Kidney (tissue), 14 donors: Measurements from ENCODE around the gene TTC1. TPM values are rescaled to one million over a fixed set of nuclear protein-coding genes. Genes with fewer than 3 reads are reported as not detected.

Experiments
- DNase-seq, 5 donors: peaks; one replicate each; pipeline ENCODE4 v3.0.0-alpha.2; 2013 to 2020
- FAIRE-seq: peaks from 2 replicates; lab custom pipeline; 2012; peaks lifted over from hg19 to GRCh38; lab: Jason Lieb, UNC
- H3K27ac ChIP-seq, 2 donors: one replicate each; pipeline ENCODE4 v1.7.0; 2013; ENCODE audit warnings: low read depth in 2 of 2, low read length in 2 of 2, inconsistent platforms in 1 of 2
- H3K27me3 ChIP-seq: one replicate; pipeline ENCODE4 v1.7.1; 2013; ENCODE audit warnings: low read length, inconsistent platforms; ENCODE audit not compliant: control insufficient read depth, insufficient read depth
- H3K36me3 ChIP-seq, 3 donors: one replicate each; pipeline versions ENCODE4 v1.7.0 to v1.7.1; 2013; ENCODE audit warnings: low read length in 3 of 3, control low read depth in 1 of 3, inconsistent platforms in 1 of 3; ENCODE audit not compliant: insufficient read depth in 3 of 3, control insufficient read depth in 2 of 3
- H3K4me1 ChIP-seq, 3 donors: one replicate each; pipeline versions ENCODE4 v1.7.0 to v1.7.1; 2013; ENCODE audit warnings: low read length in 3 of 3, inconsistent platforms in 1 of 3, low read depth in 1 of 3; ENCODE audit not compliant: control insufficient read depth in 2 of 3, insufficient read depth in 2 of 3
- H3K4me3 ChIP-seq, 3 donors: one replicate each; pipeline versions ENCODE4 v1.7.0 to v1.8.1; 2013; ENCODE audit warnings: low read length in 3 of 3, control low read depth in 1 of 3, inconsistent platforms in 1 of 3
- H3K9ac ChIP-seq, 3 donors: one replicate each; pipeline versions ENCODE4 v1.7.0 to v1.7.1; 2013; ENCODE audit warnings: low read length in 3 of 3, control low read depth in 1 of 3, inconsistent platforms in 1 of 3
- H3K9me3 ChIP-seq, 3 donors: one replicate each; pipeline versions ENCODE4 v1.7.0 to v1.7.1; 2013; ENCODE audit warnings: low read length in 3 of 3, control low read depth in 1 of 3, inconsistent platforms in 1 of 3; ENCODE audit not compliant: control insufficient read depth in 2 of 3, insufficient read depth in 1 of 3
- CTCF ChIP-seq: IDR thresholded peaks from 3 replicates; pipeline ENCODE4 v1.5.1; 2012; ENCODE audit warnings: mild to moderate bottlenecking, moderate library complexity, borderline replicate concordance; ENCODE audit not compliant: insufficient read depth; ENCODE audit errors: extremely low read depth
- intact Hi-C: fragments of 100-400 bp; cut with DNase I; formaldehyde crosslinking; loops from one replicate; pipeline ENCODE4 v1.11.1; 2022
- polyA plus RNA-seq: library from polyadenylated mRNA; stranded (reverse); fragments of 350-450 nt; fragmentation: Illumina TruSeq; extraction: RNeasy Lipid Tissue Mini Kit (QIAGEN cat#74804); gene quantifications from one replicate; pipeline ENCODE4 v1.2.3, GENCODE V29; 2014; ENCODE audit warnings: low read depth, low replicate concordance; ENCODE audit not compliant: insufficient read depth
- total RNA-seq: library from RNA; stranded (reverse); fragmentation: NEBNext Ultra II Directional; extraction: Animal tissue kit (Norgen Biotek cat#: 25700); gene quantifications from one replicate; pipeline ENCODE4 v1.2.1, GENCODE V29; 2021
- donor health status: control.
- donor health status: control.
- donor health status: control.
- donor health status: control.
- donor health status: control.
- donor health status: DM: yes; HTN: yes; CAD: no.
- donor health status: Normal renal cell carcinoma (clear cell type).

Gene TTC1
- total and polyA plus RNA-seq, 2 donors from 2014 or later: 41.4 to 94.4 TPM

- Histone ChIP-seq H3K9me3 (peaks cover 0 to 5% (median 2%) of the 10 kb centered on the region in 3 donors), H3K36me3 (no peaks in the 10 kb centered on the region), H3K27me3 (peaks cover 13% of the 10 kb centered on the region), H3K27ac (no peak overlapping the region), H3K4me1 (no peaks in the 10 kb centered on the region), H3K4me3 (no peak overlapping the region), H3K9ac (no peak overlapping the region)
- no peak for FAIRE-seq
- TF ChIP-seq CTCF: no peak
- DNase-seq: no peak
- intact Hi-C loops: no loop called here
Observed at GRCh38 chr5:159990506-159990905, 18.4 kb upstream of the TTC1 start.

GRCh38 chr5:159992566-159992965 is 16.4 kb upstream of the TTC1 start:
- Histone ChIP-seq H3K27me3 (peaks cover 6% of the 10 kb centered on the region), H3K27ac (no peak overlapping the region), H3K9ac (no peak overlapping the region), H3K4me3 (no peak overlapping the region), H3K4me1 (no peaks in the 10 kb centered on the region), H3K36me3 (no peaks in the 10 kb centered on the region), H3K9me3 (peaks cover 0 to 5% (median 2%) of the 10 kb centered on the region in 3 donors)
- TF ChIP-seq CTCF: no peak
- DNase-seq (no peak), FAIRE-seq (no peak)
- intact Hi-C loops: no loop called here

- no peaks in the 10 kb centered on the region for H3K4me1 ChIP-seq
- DNase-seq (no peak), FAIRE-seq (no peak)
- H3K27ac ChIP-seq: no peak overlapping the region
- H3K9me3 ChIP-seq: peaks cover 0 to 5% (median 2%) of the 10 kb centered on the region in 3 donors
- no peak overlapping the region for H3K9ac ChIP-seq
- no peak for TF ChIP-seq CTCF
- no peak overlapping the region for H3K4me3 ChIP-seq
- H3K36me3 ChIP-seq: no peaks in the 10 kb centered on the region
- H3K27me3 ChIP-seq: peaks cover under 1% of the 10 kb centered on the region
- intact Hi-C loops: no loop called here
Observed at GRCh38 chr5:159993194-159993593, 15.7 kb upstream of the TTC1 start.

- H3K9ac ChIP-seq: no peak overlapping the region
- no peak for TF ChIP-seq CTCF
- no peaks in the 10 kb centered on the region for H3K4me1 ChIP-seq
- peaks cover 0 to 5% (median 2%) of the 10 kb centered on the region in 3 donors for H3K9me3 ChIP-seq
- no peaks in the 10 kb centered on the region for H3K27me3 ChIP-seq
- H3K4me3 ChIP-seq: no peak overlapping the region
- FAIRE-seq (no peak), DNase-seq (peak in 2 of 5 donors; percentile 29 to 32)
- H3K27ac ChIP-seq: no peak overlapping the region
- intact Hi-C loops: no loop called here
- H3K36me3 ChIP-seq: no peaks in the 10 kb centered on the region
Observed at GRCh38 chr5:159995907-159996306, 13.0 kb upstream of the TTC1 start.
